Gastrocnemius medialis (tissue), 4 donors: Measurements from ENCODE around the gene SCN2A.

ENCODE experiments used
- POLR2A ChIP-seq, 2 donors: fragments of 450-650 bp; IDR thresholded peaks; one replicate each; pipeline ENCODE4 v1.6.1; 2017; ENCODE audit warnings: antibody characterized with exemption in 2 of 2, mild to moderate bottlenecking in 2 of 2, moderate library complexity in 2 of 2
- TF ChIP-seq, protein P1 (sequence below), 5 experiments: fragments of 450-650 bp in 3 of 5; fragments of 200-600 bp in 2 of 5; sonication (generic) in 2 of 5; IDR thresholded peaks in 4 of 5; conservative IDR thresholded peaks in 1 of 5; 1 replicate in 4 of 5; 2 replicates in 1 of 5; pipeline ENCODE4 v1.5.1; 2016 to 2019; ENCODE audit warnings: antibody characterized with exemption in 5 of 5, mild to moderate bottlenecking in 3 of 5, moderate library complexity in 3 of 5

DNA sequence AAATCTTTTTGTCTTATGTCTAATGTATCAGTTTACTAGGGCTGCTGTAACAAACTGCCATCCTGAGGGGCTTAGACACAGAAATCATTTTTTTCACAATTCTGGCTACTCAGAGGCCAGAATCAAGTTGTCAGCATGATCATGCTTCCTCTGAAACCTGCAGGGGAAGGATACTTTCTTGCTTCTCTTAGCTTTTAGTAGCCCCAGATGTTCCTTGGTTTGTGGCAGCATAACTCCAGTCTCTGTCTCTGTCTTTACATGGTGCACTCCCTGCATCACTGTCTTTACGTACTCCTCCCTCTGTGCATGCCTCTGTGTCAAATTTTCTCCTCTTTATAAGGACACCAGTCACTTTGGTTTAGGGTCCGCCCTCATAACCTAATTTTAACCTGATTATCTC lies 33.3 kb upstream of the SCN2A start:
- TF ChIP-seq POLR2A (IDR thresholded peaks at IDR 0.05) = no peak
- TF ChIP-seq, protein P1, sequence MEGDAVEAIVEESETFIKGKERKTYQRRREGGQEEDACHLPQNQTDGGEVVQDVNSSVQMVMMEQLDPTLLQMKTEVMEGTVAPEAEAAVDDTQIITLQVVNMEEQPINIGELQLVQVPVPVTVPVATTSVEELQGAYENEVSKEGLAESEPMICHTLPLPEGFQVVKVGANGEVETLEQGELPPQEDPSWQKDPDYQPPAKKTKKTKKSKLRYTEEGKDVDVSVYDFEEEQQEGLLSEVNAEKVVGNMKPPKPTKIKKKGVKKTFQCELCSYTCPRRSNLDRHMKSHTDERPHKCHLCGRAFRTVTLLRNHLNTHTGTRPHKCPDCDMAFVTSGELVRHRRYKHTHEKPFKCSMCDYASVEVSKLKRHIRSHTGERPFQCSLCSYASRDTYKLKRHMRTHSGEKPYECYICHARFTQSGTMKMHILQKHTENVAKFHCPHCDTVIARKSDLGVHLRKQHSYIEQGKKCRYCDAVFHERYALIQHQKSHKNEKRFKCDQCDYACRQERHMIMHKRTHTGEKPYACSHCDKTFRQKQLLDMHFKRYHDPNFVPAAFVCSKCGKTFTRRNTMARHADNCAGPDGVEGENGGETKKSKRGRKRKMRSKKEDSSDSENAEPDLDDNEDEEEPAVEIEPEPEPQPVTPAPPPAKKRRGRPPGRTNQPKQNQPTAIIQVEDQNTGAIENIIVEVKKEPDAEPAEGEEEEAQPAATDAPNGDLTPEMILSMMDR (IDR thresholded peaks at IDR 0.05 in 4 of 5, conservative IDR thresholded peaks at IDR 0.05 in 1 of 5) = no peak
